Kidney (tissue), 14 donors: ENCODE results near the gene CUL4A. TPM values are rescaled to one million over a fixed set of nuclear protein-coding genes. Genes with fewer than 3 reads are reported as not detected.

ENCODE experiments used
- DNase-seq, 5 donors: peaks; one replicate each; pipeline ENCODE4 v3.0.0-alpha.2; 2013 to 2020
- FAIRE-seq: peaks from 2 replicates; lab custom pipeline; 2012; peaks lifted over from hg19 to GRCh38; lab: Jason Lieb, UNC
- H3K27ac ChIP-seq, 2 donors: one replicate each; pipeline ENCODE4 v1.7.0; 2013; ENCODE audit warnings: low read depth in 2 of 2, low read length in 2 of 2, inconsistent platforms in 1 of 2
- H3K27me3 ChIP-seq: one replicate; pipeline ENCODE4 v1.7.1; 2013; ENCODE audit warnings: low read length, inconsistent platforms; ENCODE audit not compliant: control insufficient read depth, insufficient read depth
- H3K36me3 ChIP-seq, 3 donors: one replicate each; pipeline versions ENCODE4 v1.7.0 to v1.7.1; 2013; ENCODE audit warnings: low read length in 3 of 3, control low read depth in 1 of 3, inconsistent platforms in 1 of 3; ENCODE audit not compliant: insufficient read depth in 3 of 3, control insufficient read depth in 2 of 3
- H3K4me1 ChIP-seq, 3 donors: one replicate each; pipeline versions ENCODE4 v1.7.0 to v1.7.1; 2013; ENCODE audit warnings: low read length in 3 of 3, inconsistent platforms in 1 of 3, low read depth in 1 of 3; ENCODE audit not compliant: control insufficient read depth in 2 of 3, insufficient read depth in 2 of 3
- H3K4me3 ChIP-seq, 3 donors: one replicate each; pipeline versions ENCODE4 v1.7.0 to v1.8.1; 2013; ENCODE audit warnings: low read length in 3 of 3, control low read depth in 1 of 3, inconsistent platforms in 1 of 3
- H3K9ac ChIP-seq, 3 donors: one replicate each; pipeline versions ENCODE4 v1.7.0 to v1.7.1; 2013; ENCODE audit warnings: low read length in 3 of 3, control low read depth in 1 of 3, inconsistent platforms in 1 of 3
- H3K9me3 ChIP-seq, 3 donors: one replicate each; pipeline versions ENCODE4 v1.7.0 to v1.7.1; 2013; ENCODE audit warnings: low read length in 3 of 3, control low read depth in 1 of 3, inconsistent platforms in 1 of 3; ENCODE audit not compliant: control insufficient read depth in 2 of 3, insufficient read depth in 1 of 3
- intact Hi-C: fragments of 100-400 bp; cut with DNase I; formaldehyde crosslinking; loops from one replicate; pipeline ENCODE4 v1.11.1; 2022
- polyA plus RNA-seq: library from polyadenylated mRNA; stranded (reverse); fragments of 350-450 nt; fragmentation: Illumina TruSeq; extraction: RNeasy Lipid Tissue Mini Kit (QIAGEN cat#74804); gene quantifications from one replicate; pipeline ENCODE4 v1.2.3, GENCODE V29; 2014; ENCODE audit warnings: low read depth, low replicate concordance; ENCODE audit not compliant: insufficient read depth
- total RNA-seq: library from RNA; stranded (reverse); fragmentation: NEBNext Ultra II Directional; extraction: Animal tissue kit (Norgen Biotek cat#: 25700); gene quantifications from one replicate; pipeline ENCODE4 v1.2.1, GENCODE V29; 2021
- TF ChIP-seq, protein P1 (sequence below): IDR thresholded peaks from 3 replicates; pipeline ENCODE4 v1.5.1; 2012; ENCODE audit warnings: mild to moderate bottlenecking, moderate library complexity, borderline replicate concordance; ENCODE audit not compliant: insufficient read depth; ENCODE audit errors: extremely low read depth
- donor health status: control.
- donor health status: control.
- donor health status: control.
- donor health status: control.
- donor health status: control.
- donor health status: DM: yes; HTN: yes; CAD: no.
- donor health status: Normal renal cell carcinoma (clear cell type).

The CUL4A gene
- total and polyA plus RNA-seq, 2 donors from 2014 or later = 26.5 to 62.5 TPM

- Histone ChIP-seq H3K4me1 (peaks cover 0 to 11% (median 5%) of the 10 kb centered on the region in 3 donors), H3K9me3 (no peaks in the 10 kb centered on the region), H3K4me3 (peak within 1 kb of the TSS; percentile 81 to 95 (median 82)), H3K27me3 (no peaks in the 10 kb centered on the region), H3K9ac (peak within 1 kb of the TSS; percentile 88 to 93 (median 93)), H3K36me3 (no peaks in the 10 kb centered on the region), H3K27ac (peak within 1 kb of the TSS; percentile 84 to 89)
- no peak for FAIRE-seq
- intact Hi-C loops = no loop called here
- peak; percentile 98 to 99 (median 99) for DNase-seq
- TF ChIP-seq, protein P1, sequence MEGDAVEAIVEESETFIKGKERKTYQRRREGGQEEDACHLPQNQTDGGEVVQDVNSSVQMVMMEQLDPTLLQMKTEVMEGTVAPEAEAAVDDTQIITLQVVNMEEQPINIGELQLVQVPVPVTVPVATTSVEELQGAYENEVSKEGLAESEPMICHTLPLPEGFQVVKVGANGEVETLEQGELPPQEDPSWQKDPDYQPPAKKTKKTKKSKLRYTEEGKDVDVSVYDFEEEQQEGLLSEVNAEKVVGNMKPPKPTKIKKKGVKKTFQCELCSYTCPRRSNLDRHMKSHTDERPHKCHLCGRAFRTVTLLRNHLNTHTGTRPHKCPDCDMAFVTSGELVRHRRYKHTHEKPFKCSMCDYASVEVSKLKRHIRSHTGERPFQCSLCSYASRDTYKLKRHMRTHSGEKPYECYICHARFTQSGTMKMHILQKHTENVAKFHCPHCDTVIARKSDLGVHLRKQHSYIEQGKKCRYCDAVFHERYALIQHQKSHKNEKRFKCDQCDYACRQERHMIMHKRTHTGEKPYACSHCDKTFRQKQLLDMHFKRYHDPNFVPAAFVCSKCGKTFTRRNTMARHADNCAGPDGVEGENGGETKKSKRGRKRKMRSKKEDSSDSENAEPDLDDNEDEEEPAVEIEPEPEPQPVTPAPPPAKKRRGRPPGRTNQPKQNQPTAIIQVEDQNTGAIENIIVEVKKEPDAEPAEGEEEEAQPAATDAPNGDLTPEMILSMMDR = no peak
These were observed 87.5 kb downstream of the CUL4A start, which contains the start of gene LAMP1 for GRCh38 chr13:113296823-113297369. Gene LAMP1, plus strand, starts transcription at chr13:113297239. Its CDS starts 196 bp downstream, at chr13:113297435.

- H3K27me3 ChIP-seq = no peaks in the 10 kb centered on the region
- FAIRE-seq (no peak), DNase-seq (peak in 3 of 5 donors; percentile 24 to 89 (median 77))
- H3K27ac ChIP-seq = peak overlapping the region; percentile 71 to 74
- no peaks in the 10 kb centered on the region for H3K36me3 ChIP-seq
- intact Hi-C loops = no loop called here
- H3K4me1 ChIP-seq = peaks cover 0 to 11% (median 5%) of the 10 kb centered on the region in 3 donors
- TF ChIP-seq, protein P1 = no peak
- peak overlapping the region; percentile 62 to 93 (median 93) for H3K9ac ChIP-seq
- H3K4me3 ChIP-seq = peak overlapping the region; percentile 79 to 95 (median 81)
- H3K9me3 ChIP-seq = no peaks in the 10 kb centered on the region
These were observed 88.1 kb downstream of the CUL4A start for GRCh38 chr13:113297370-113298042.

- FAIRE-seq = no peak
These were observed 88.9 kb downstream of the CUL4A start for GRCh38 chr13:113298043-113298945.

More at GRCh38 chr13:113298043-113298945, 88.9 kb downstream of the CUL4A start:
- Histone ChIP-seq H3K27me3 (no peaks in the 10 kb centered on the region), H3K9ac (peak overlapping the region; percentile 62 to 93 (median 93)), H3K4me3 (peak overlapping the region; percentile 79 to 95 (median 81)), H3K4me1 (peaks cover 0 to 15% (median 5%) of the 10 kb centered on the region in 3 donors), H3K9me3 (no peaks in the 10 kb centered on the region), H3K36me3 (peaks cover 0 to 4% (median 0%) of the 10 kb centered on the region in 3 donors), H3K27ac (peak overlapping the region in 1 of 2 donors; percentile 74)
- intact Hi-C loops = no loop called here
- DNase-seq = peak in 2 of 5 donors; percentile 40 to 42
- TF ChIP-seq, protein P1 = no peak
